Pancreas (tissue), 10 donors: ENCODE results near the gene TRIAP1. TPM values are rescaled to one million over a fixed set of nuclear protein-coding genes. Genes with fewer than 3 reads are reported as not detected.
A peak's percentile ranks its signal among the peaks of the same experiment; 100 is the strongest.

Source experiments
- ATAC-seq, 4 donors: fragments of 200-7000 bp; cut with Tn5 transposase; one replicate each; pipeline versions ENCODE4 v1.8.0 to v1.9.1; 2020; ENCODE audit warnings: mild to moderate bottlenecking in 4 of 4, moderate library complexity in 4 of 4
- DNase-seq, 6 donors: peaks; one replicate each; pipeline ENCODE4 v3.0.0-alpha.2; 2020
- FAIRE-seq: peaks from 2 replicates; lab custom pipeline; 2012; peaks lifted over from hg19 to GRCh38; lab: Jason Lieb, UNC
- H3K27ac ChIP-seq, 4 donors: fragments of 200-600 bp; sonication (generic); 1 replicate in 3 of 4; 2 replicates in 1 of 4; pipeline versions ENCODE4 v1.5.0 to v1.8.0; 2020
- H3K27me3 ChIP-seq, 4 donors: fragments of 200-600 bp; one replicate each; pipeline ENCODE4 v1.8.0; 2021
- H3K36me3 ChIP-seq, 3 donors: fragments of 200-600 bp; sonication (generic) in 1 of 3; one replicate each; pipeline versions ENCODE4 v1.5.0 to v1.8.0; 2020 to 2021
- H3K4me1 ChIP-seq, 3 donors: fragments of 200-600 bp; one replicate each; pipeline ENCODE4 v1.8.0; 2021
- H3K4me3 ChIP-seq, 4 donors: fragments of 200-600 bp; sonication (generic) in 2 of 4; one replicate each; pipeline versions ENCODE4 v1.5.0 to v1.8.0; 2020 to 2021
- H3K9me3 ChIP-seq, 4 donors: fragments of 200-600 bp; one replicate each; pipeline ENCODE4 v1.8.0; 2021
- CTCF ChIP-seq, 4 donors: fragments of 200-600 bp; sonication (generic) in 3 of 4; IDR thresholded peaks; one replicate each; pipeline versions ENCODE4 v1.5.0 to v1.8.0; 2021; ENCODE audit warnings: antibody characterized with exemption in 4 of 4
- WGBS, 2 donors: extraction: QIAGEN DNeasy Blood & Tissue Kit; methylation state at CpG; one replicate each; pipeline ENCODE4 v1.1.7; 2013; 5-methylcytosine and 5-hydroxymethylcytosine counted together
- intact Hi-C, 3 donors: fragments of 100-400 bp; cut with DNase I; formaldehyde crosslinking; loops; one replicate each; pipeline versions ENCODE4 v1.11.1 to v1.14.2; 2022
- polyA plus RNA-seq, 2 donors: library from polyadenylated mRNA; stranded (reverse); fragments of 200-250 nt; gene quantifications; one replicate each; pipeline ENCODE4 v1.2.3, GENCODE V29; 2013
- total RNA-seq, 6 donors: library from RNA; stranded (reverse); fragmentation: NEBNext Ultra II Directional in 4 of 6; extraction: Animal tissue kit (Norgen Biotek cat#: 25700) in 4 of 6; gene quantifications; one replicate each; pipeline versions ENCODE4 v1.2.1 to v1.2.4, GENCODE V29; 2021 to 2023
- donor health status: healthy with polysubstance abuse.
- donor health status: DM: no; HTN: no; CAD: no; lungs with moderate emphysema.
- donor health status: DM: no; HTN: no; CAD: no.
- donor health status: control.
- donor health status: control.
- donor health status: Bipolar disorder and iron deficiency.
- donor health status: DM: yes; HTN: yes; CAD: no.
- donor health status: DM: no; HTN: no; CAD: no.
- donor health status: DM: no; HTN: no; CAD: no.
- donor health status: DM: yes; HTN: yes; CAD: no.

The TRIAP1 gene
- total and polyA plus RNA-seq, 8 donors, result 13.9 to 25.8 (median 16.3) TPM

GRCh38 chr12:120394483-120395367 lies 51.5 kb downstream of the TRIAP1 start:
- ATAC-seq, result peak; percentile 93 to 97 (median 95)
- FAIRE-seq, result no peak
- Histone ChIP-seq H3K27ac (peak overlapping the region; percentile 55 to 82 (median 66)), H3K4me1 (peaks cover 0 to 12% (median 0%) of the 10 kb centered on the region in 3 donors), H3K27me3 (no peaks in the 10 kb centered on the region), H3K36me3 (no peaks in the 10 kb centered on the region), H3K4me3 (peak overlapping the region in 2 of 4 donors; percentile 10 to 11), H3K9me3 (no peaks in the 10 kb centered on the region)
- intact Hi-C loops, result no loop called here
- TF ChIP-seq CTCF (IDR thresholded peaks at IDR 0.05), result no peak
- WGBS, 2 donors, result 13 to 15% methylated on average over 18 of the region's 18 CpGs
- DNase-seq, result peak; percentile 78 to 88 (median 80)

Other genes with a start within 250 kb of the TRIAP1 start
- gene RPLP0, start 245.3 kb downstream of the TRIAP1 start, total RNA-seq, result 1,000 to 10,000 TPM; 1,016 to 2,628 (median 1,602) TPM
- gene RPLP0, start 245.3 kb downstream of the TRIAP1 start, polyA plus RNA-seq, result 1,000 to 10,000 TPM; 1,778 to 1,915 TPM
- 10 to 100 TPM; 20.9 to 37.5 (median 26.2) TPM for gene PXN, start 180.7 kb downstream of the TRIAP1 start, total RNA-seq
- 10 to 100 TPM; 45.4 to 59.0 TPM for gene PXN, start 180.7 kb downstream of the TRIAP1 start, polyA plus RNA-seq
- 1,000 to 10,000 TPM; 3,497 to 6,395 (median 4,297) TPM for gene RNU4-2, start 154.5 kb downstream of the TRIAP1 start, total RNA-seq
- not detected for gene RNU4-2, start 154.5 kb downstream of the TRIAP1 start, polyA plus RNA-seq
- 1,000 to 10,000 TPM in 5 of 6 donors, 100 to 1,000 TPM in 1; 597 to 2,620 (median 1,226) TPM for gene RNU4-1, start 153.1 kb downstream of the TRIAP1 start, total RNA-seq
- gene RNU4-1, start 153.1 kb downstream of the TRIAP1 start, polyA plus RNA-seq, result not detected
- gene SIRT4, start 144.1 kb downstream of the TRIAP1 start, total RNA-seq, result 1 to 10 TPM in 4 of 6 donors, under 1 TPM in 2; 0.56 to 2.4 (median 1.3) TPM
- gene SIRT4, start 144.1 kb downstream of the TRIAP1 start, polyA plus RNA-seq, result 1 to 10 TPM; 1.4 to 2.1 TPM
- gene PLA2G1B, start 118.6 kb downstream of the TRIAP1 start, total RNA-seq, result over 10,000 TPM in 2 of 6 donors, 1,000 to 10,000 TPM in 4; 4,900 to 12,528 (median 8,049) TPM
- 1,000 to 10,000 TPM; 7,592 to 7,821 TPM for gene PLA2G1B, start 118.6 kb downstream of the TRIAP1 start, polyA plus RNA-seq
- 1 to 10 TPM; 3.0 to 6.0 (median 4.8) TPM for gene MSI1, start 77.2 kb downstream of the TRIAP1 start, total RNA-seq
- 1 to 10 TPM; 3.0 to 4.8 TPM for gene MSI1, start 77.2 kb downstream of the TRIAP1 start, polyA plus RNA-seq
- 100 to 1,000 TPM; 118 to 149 (median 137) TPM for gene COX6A1, start 8.3 kb downstream of the TRIAP1 start, total RNA-seq
- 100 to 1,000 TPM; 296 to 324 TPM for gene COX6A1, start 8.3 kb downstream of the TRIAP1 start, polyA plus RNA-seq
- 10 to 100 TPM; 18.3 to 32.7 (median 27.6) TPM for gene GATC, start 60 bp upstream of the TRIAP1 start, total RNA-seq
- gene GATC, start 60 bp upstream of the TRIAP1 start, polyA plus RNA-seq, result 10 to 100 TPM in 1 of 2 donors, 1 to 10 TPM in 1; 8.6 to 12.3 TPM
- gene SRSF9, start 23.4 kb upstream of the TRIAP1 start, total RNA-seq, result 10 to 100 TPM; 69.0 to 91.7 (median 79.5) TPM
- 100 to 1,000 TPM in 1 of 2 donors, 10 to 100 TPM in 1; 50.9 to 103 TPM for gene SRSF9, start 23.4 kb upstream of the TRIAP1 start, polyA plus RNA-seq
- gene DYNLL1, start 49.7 kb upstream of the TRIAP1 start, total RNA-seq, result 100 to 1,000 TPM in 3 of 6 donors, 10 to 100 TPM in 3; 57.7 to 154 (median 94.9) TPM
- gene DYNLL1, start 49.7 kb upstream of the TRIAP1 start, polyA plus RNA-seq, result 100 to 1,000 TPM; 143 to 249 TPM
- 10 to 100 TPM in 5 of 6 donors, 1 to 10 TPM in 1; 7.2 to 16.1 (median 11.6) TPM for gene COQ5, start 82.8 kb upstream of the TRIAP1 start, total RNA-seq
- 10 to 100 TPM; 17.0 to 24.3 TPM for gene COQ5, start 82.8 kb upstream of the TRIAP1 start, polyA plus RNA-seq
- 100 to 1,000 TPM in 3 of 6 donors, 10 to 100 TPM in 3; 92.5 to 151 (median 98.6) TPM for gene RNF10, start 88.0 kb upstream of the TRIAP1 start, total RNA-seq
- 100 to 1,000 TPM; 120 to 127 TPM for gene RNF10, start 88.0 kb upstream of the TRIAP1 start, polyA plus RNA-seq
- gene POP5, start 135.0 kb upstream of the TRIAP1 start, total RNA-seq, result 10 to 100 TPM; 10.5 to 23.5 (median 14.7) TPM
- gene POP5, start 135.0 kb upstream of the TRIAP1 start, polyA plus RNA-seq, result 10 to 100 TPM; 54.4 to 66.7 TPM
- under 1 TPM; 0.12 to 0.87 (median 0.46) TPM for gene CABP1, start 194.2 kb upstream of the TRIAP1 start, total RNA-seq
- gene CABP1, start 194.2 kb upstream of the TRIAP1 start, polyA plus RNA-seq, result 1 to 10 TPM; 3.3 to 5.7 TPM
- 100 to 1,000 TPM in 3 of 6 donors, 10 to 100 TPM in 3; 66.8 to 124 (median 100) TPM for gene MLEC, start 240.8 kb upstream of the TRIAP1 start, total RNA-seq
- gene MLEC, start 240.8 kb upstream of the TRIAP1 start, polyA plus RNA-seq, result 10 to 100 TPM; 25.8 to 33.6 TPM